ENCODE measurements around the gene MICALL1.

Gene MICALL1

GRCh38 chr22:37884420-37884819 lies 21.7 kb upstream of the MICALL1 start:
- TF ChIP-seq MAX (IDR thresholded peaks at IDR 0.05) (no peak), EGR1 (IDR thresholded peaks at IDR 0.05) (no peak), CEBPB (IDR thresholded peaks at IDR 0.05) (no peak), REST (IDR thresholded peaks at IDR 0.05; ENCODE audit: low read depth) (no peak), TCF12 (IDR thresholded peaks at IDR 0.05; ENCODE audit: low read depth) (no peak), TAF1 (IDR thresholded peaks at IDR 0.05; ENCODE audit: low read depth) (no peak), YY1 (IDR thresholded peaks at IDR 0.05; ENCODE audit: low read depth) (no peak), USF1 (IDR thresholded peaks at IDR 0.05) (no peak)

GRCh38 chr22:37887584-37888378 lies 18.3 kb upstream of the MICALL1 start:
- TF ChIP-seq NFIC (IDR thresholded peaks at IDR 0.05), result peak; percentile 50
- TF ChIP-seq ZBTB7A (IDR thresholded peaks at IDR 0.05; ENCODE audit: low read depth), result no peak
- TF ChIP-seq MAX (IDR thresholded peaks at IDR 0.05), result no peak
- TF ChIP-seq TEAD4 (IDR thresholded peaks at IDR 0.05), result peak; percentile 71
- peak; percentile 37; the same call in 1 of the 2 replicates for TF ChIP-seq TCF12 (IDR thresholded peaks at IDR 0.05; ENCODE audit: low read depth)
- TF ChIP-seq USF1 (IDR thresholded peaks at IDR 0.05), result no peak
- TF ChIP-seq TAF1 (IDR thresholded peaks at IDR 0.05; ENCODE audit: low read depth), result no peak
- no peak for TF ChIP-seq FOXM1 (IDR thresholded peaks at IDR 0.05; ENCODE audit: borderline replicate concordance, low read depth)
- no peak for TF ChIP-seq REST (IDR thresholded peaks at IDR 0.05; ENCODE audit: low read depth)
- TF ChIP-seq YY1 (IDR thresholded peaks at IDR 0.05; ENCODE audit: low read depth), result no peak
- TF ChIP-seq RAD21 (IDR thresholded peaks at IDR 0.05; ENCODE audit: low read depth), result peak; percentile 38; the same call in 1 of the 2 replicates
- no peak for TF ChIP-seq CREB1 (IDR thresholded peaks at IDR 0.05; ENCODE audit: low read depth)
- TF ChIP-seq EP300 (IDR thresholded peaks at IDR 0.05; ENCODE audit: borderline replicate concordance), result peak; percentile 22; the same call in 1 of the 2 replicates
- TF ChIP-seq CEBPB (IDR thresholded peaks at IDR 0.05), result 0 out of 2 replicates have a peak, but pooled peaks have one; percentile 45

- TF ChIP-seq NFIC (IDR thresholded peaks at IDR 0.05) (no peak), REST (IDR thresholded peaks at IDR 0.05; ENCODE audit: low read depth) (no peak), ZBTB7A (IDR thresholded peaks at IDR 0.05; ENCODE audit: low read depth) (no peak), CREB1 (IDR thresholded peaks at IDR 0.05; ENCODE audit: low read depth) (no peak), TEAD4 (IDR thresholded peaks at IDR 0.05) (no peak), MAX (IDR thresholded peaks at IDR 0.05) (no peak), USF1 (IDR thresholded peaks at IDR 0.05) (no peak), EP300 (IDR thresholded peaks at IDR 0.05; ENCODE audit: borderline replicate concordance) (no peak), RAD21 (IDR thresholded peaks at IDR 0.05; ENCODE audit: low read depth) (no peak), YY1 (IDR thresholded peaks at IDR 0.05; ENCODE audit: low read depth) (no peak), FOXM1 (IDR thresholded peaks at IDR 0.05; ENCODE audit: borderline replicate concordance, low read depth) (no peak), TCF12 (IDR thresholded peaks at IDR 0.05; ENCODE audit: low read depth) (no peak), CEBPB (IDR thresholded peaks at IDR 0.05) (no peak), EGR1 (IDR thresholded peaks at IDR 0.05) (no peak), TAF1 (IDR thresholded peaks at IDR 0.05; ENCODE audit: low read depth) (no peak)
Observed at GRCh38 chr22:37891926-37892325, 14.2 kb upstream of the MICALL1 start.
